Neural cell (in vitro differentiated cells): ENCODE measurements around the gene CHMP4B. TPM values are rescaled to one million over a fixed set of nuclear protein-coding genes. Genes with fewer than 3 reads are reported as not detected.

Experiments used
- H2AFZ ChIP-seq: fragments of 200-600, 300-800 bp; sonication (generic), shearing (Covaris generic); 2 replicates; pipeline ENCODE4 v1.6.0; 2014; ENCODE audit warnings: low read depth, mild to moderate bottlenecking, antibody characterized with exemption, low read length, moderate library complexity
- H3F3A ChIP-seq: fragments of 200-600 bp; shearing (Covaris generic); 2 replicates; pipeline ENCODE4 v1.6.1; 2016; ENCODE audit warnings: mild to moderate bottlenecking, moderate library complexity, mixed read lengths, antibody characterized with exemption, low read length; ENCODE audit not compliant: insufficient read depth, poor library complexity, severe bottlenecking
- H3K27ac ChIP-seq: fragments of 200-600, 300-800 bp; sonication (generic), shearing (Covaris generic); 2 replicates; pipeline ENCODE4 v1.5.1; 2014; ENCODE audit warnings: mild to moderate bottlenecking, low read length, moderate library complexity
- H3K27me3 ChIP-seq: fragments of 300-800, 200-600 bp; sonication (generic), shearing (Covaris generic); 2 replicates; pipeline ENCODE4 v1.6.0; 2014; ENCODE audit warnings: mild to moderate bottlenecking, low read depth, low read length, moderate library complexity; ENCODE audit not compliant: insufficient read depth
- H3K36me3 ChIP-seq: fragments of 300-800, 200-600 bp; sonication (generic), shearing (Covaris generic); 2 replicates; pipeline ENCODE4 v1.5.1; 2014; ENCODE audit warnings: mild to moderate bottlenecking, antibody characterized with exemption, low read length, moderate library complexity; ENCODE audit not compliant: insufficient read depth
- H3K4me2 ChIP-seq: fragments of 300-800, 200-600 bp; sonication (generic), shearing (Covaris generic); 2 replicates; pipeline ENCODE4 v1.6.0; 2014; ENCODE audit warnings: mild to moderate bottlenecking, low read length
- H3K4me3 ChIP-seq: fragments of 300-800, 200-600 bp; sonication (generic), shearing (Covaris generic); 2 replicates; pipeline ENCODE4 v1.5.1; 2014; ENCODE audit warnings: mild to moderate bottlenecking, low read length, moderate library complexity
- H3K79me2 ChIP-seq: fragments of 200-600 bp; shearing (Covaris generic); replicated peaks from 2 replicates; pipeline ENCODE4 v1.6.0; 2014; ENCODE audit warnings: mild to moderate bottlenecking, low read length, moderate library complexity; ENCODE audit not compliant: insufficient read depth
- H3K9ac ChIP-seq: fragments of 300-800, 200-600 bp; sonication (generic), shearing (Covaris generic); 2 replicates; pipeline ENCODE4 v1.6.1; 2016; ENCODE audit warnings: mild to moderate bottlenecking, low read length, mixed read lengths
- H3K9me2 ChIP-seq: fragments of 200-600 bp; shearing (Covaris generic); 2 replicates; pipeline ENCODE4 v1.6.1; 2016; ENCODE audit warnings: mild to moderate bottlenecking, low read length, mixed read lengths; ENCODE audit not compliant: insufficient read depth
- H3K9me3 ChIP-seq: fragments of 200-600, 300-800 bp; sonication (generic), shearing (Covaris generic); 2 replicates; pipeline ENCODE4 v1.6.1; 2016; ENCODE audit warnings: mild to moderate bottlenecking, mixed run types, low read length, moderate library complexity, mixed read lengths
- H4K20me1 ChIP-seq: fragments of 200-600 bp; shearing (Covaris generic); 2 replicates; pipeline ENCODE4 v1.6.1; 2016; ENCODE audit warnings: mild to moderate bottlenecking, mixed run types; ENCODE audit not compliant: insufficient read depth
- EP300 ChIP-seq: fragments of 450-650 bp; conservative IDR thresholded peaks from 2 replicates; pipeline ENCODE4 v1.6.1; 2014; ENCODE audit warnings: antibody characterized with exemption, mild to moderate bottlenecking, moderate library complexity; ENCODE audit not compliant: poor library complexity, severe bottlenecking
- EZH2 ChIP-seq: fragments of 200-600, 300-800 bp; shearing (Covaris generic), sonication (generic); IDR thresholded peaks from 2 replicates; pipeline ENCODE4 v1.6.1; 2014; ENCODE audit warnings: antibody characterized with exemption, low read length, borderline replicate concordance, mild to moderate bottlenecking; ENCODE audit not compliant: insufficient read depth, poor library complexity, severe bottlenecking
- POLR2AphosphoS5 ChIP-seq: IDR thresholded peaks from 2 replicates; pipeline ENCODE4 v1.6.1; 2012
- RAD21 ChIP-seq: fragments of 450-650 bp; conservative IDR thresholded peaks from 2 replicates; pipeline ENCODE4 v1.6.1; 2014; ENCODE audit warnings: antibody characterized with exemption, mild to moderate bottlenecking, moderate library complexity
- SMC3 ChIP-seq: fragments of 450-650 bp; conservative IDR thresholded peaks from 2 replicates; pipeline ENCODE4 v1.6.1; 2014; ENCODE audit warnings: antibody characterized with exemption, mild to moderate bottlenecking, moderate library complexity; ENCODE audit not compliant: poor library complexity
- TAF1 ChIP-seq: IDR thresholded peaks from 2 replicates; pipeline ENCODE4 v1.6.1; 2012; ENCODE audit warnings: low read depth
- polyA plus RNA-seq: library from polyadenylated mRNA; depleted of rRNA; stranded (reverse); fragments of >200 nt; gene quantifications from 2 replicates; pipeline ENCODE4 v1.2.3, GENCODE V29; 2014
- TF ChIP-seq, protein P1 (sequence below): fragments of 450-650 bp; IDR thresholded peaks from 2 replicates; pipeline ENCODE4 v1.5.1; 2014; ENCODE audit warnings: antibody characterized with exemption, mild to moderate bottlenecking, moderate library complexity; ENCODE audit not compliant: poor library complexity, severe bottlenecking
- TF ChIP-seq, protein P2 (sequence below): IDR thresholded peaks from 2 replicates; pipeline ENCODE4 v1.6.1; 2012; ENCODE audit warnings: borderline replicate concordance

The CHMP4B gene
- polyA plus RNA-seq, 1 donor from 2014 or later: 83.8 TPM

GRCh38 chr20:33793011-33793931 lies 17.9 kb upstream of the CHMP4B start:
- no peaks in the 10 kb centered on the region for H3K36me3 ChIP-seq
- no peak overlapping the region for H2AFZ ChIP-seq
- H3K9ac ChIP-seq: no peak overlapping the region
- H3K79me2 ChIP-seq: no peaks in the 10 kb centered on the region
- no peaks in the 10 kb centered on the region for H3F3A ChIP-seq
- no peaks in the 10 kb centered on the region for H3K9me2 ChIP-seq
- H3K9me3 ChIP-seq: no peaks in the 10 kb centered on the region
- TF ChIP-seq TAF1 (no peak), EP300 (no peak), RAD21 (no peak), SMC3 (no peak), EZH2 (no peak), POLR2AphosphoS5 (no peak)
- TF ChIP-seq, protein P1, sequence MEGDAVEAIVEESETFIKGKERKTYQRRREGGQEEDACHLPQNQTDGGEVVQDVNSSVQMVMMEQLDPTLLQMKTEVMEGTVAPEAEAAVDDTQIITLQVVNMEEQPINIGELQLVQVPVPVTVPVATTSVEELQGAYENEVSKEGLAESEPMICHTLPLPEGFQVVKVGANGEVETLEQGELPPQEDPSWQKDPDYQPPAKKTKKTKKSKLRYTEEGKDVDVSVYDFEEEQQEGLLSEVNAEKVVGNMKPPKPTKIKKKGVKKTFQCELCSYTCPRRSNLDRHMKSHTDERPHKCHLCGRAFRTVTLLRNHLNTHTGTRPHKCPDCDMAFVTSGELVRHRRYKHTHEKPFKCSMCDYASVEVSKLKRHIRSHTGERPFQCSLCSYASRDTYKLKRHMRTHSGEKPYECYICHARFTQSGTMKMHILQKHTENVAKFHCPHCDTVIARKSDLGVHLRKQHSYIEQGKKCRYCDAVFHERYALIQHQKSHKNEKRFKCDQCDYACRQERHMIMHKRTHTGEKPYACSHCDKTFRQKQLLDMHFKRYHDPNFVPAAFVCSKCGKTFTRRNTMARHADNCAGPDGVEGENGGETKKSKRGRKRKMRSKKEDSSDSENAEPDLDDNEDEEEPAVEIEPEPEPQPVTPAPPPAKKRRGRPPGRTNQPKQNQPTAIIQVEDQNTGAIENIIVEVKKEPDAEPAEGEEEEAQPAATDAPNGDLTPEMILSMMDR: no peak
- TF ChIP-seq, protein P2, sequence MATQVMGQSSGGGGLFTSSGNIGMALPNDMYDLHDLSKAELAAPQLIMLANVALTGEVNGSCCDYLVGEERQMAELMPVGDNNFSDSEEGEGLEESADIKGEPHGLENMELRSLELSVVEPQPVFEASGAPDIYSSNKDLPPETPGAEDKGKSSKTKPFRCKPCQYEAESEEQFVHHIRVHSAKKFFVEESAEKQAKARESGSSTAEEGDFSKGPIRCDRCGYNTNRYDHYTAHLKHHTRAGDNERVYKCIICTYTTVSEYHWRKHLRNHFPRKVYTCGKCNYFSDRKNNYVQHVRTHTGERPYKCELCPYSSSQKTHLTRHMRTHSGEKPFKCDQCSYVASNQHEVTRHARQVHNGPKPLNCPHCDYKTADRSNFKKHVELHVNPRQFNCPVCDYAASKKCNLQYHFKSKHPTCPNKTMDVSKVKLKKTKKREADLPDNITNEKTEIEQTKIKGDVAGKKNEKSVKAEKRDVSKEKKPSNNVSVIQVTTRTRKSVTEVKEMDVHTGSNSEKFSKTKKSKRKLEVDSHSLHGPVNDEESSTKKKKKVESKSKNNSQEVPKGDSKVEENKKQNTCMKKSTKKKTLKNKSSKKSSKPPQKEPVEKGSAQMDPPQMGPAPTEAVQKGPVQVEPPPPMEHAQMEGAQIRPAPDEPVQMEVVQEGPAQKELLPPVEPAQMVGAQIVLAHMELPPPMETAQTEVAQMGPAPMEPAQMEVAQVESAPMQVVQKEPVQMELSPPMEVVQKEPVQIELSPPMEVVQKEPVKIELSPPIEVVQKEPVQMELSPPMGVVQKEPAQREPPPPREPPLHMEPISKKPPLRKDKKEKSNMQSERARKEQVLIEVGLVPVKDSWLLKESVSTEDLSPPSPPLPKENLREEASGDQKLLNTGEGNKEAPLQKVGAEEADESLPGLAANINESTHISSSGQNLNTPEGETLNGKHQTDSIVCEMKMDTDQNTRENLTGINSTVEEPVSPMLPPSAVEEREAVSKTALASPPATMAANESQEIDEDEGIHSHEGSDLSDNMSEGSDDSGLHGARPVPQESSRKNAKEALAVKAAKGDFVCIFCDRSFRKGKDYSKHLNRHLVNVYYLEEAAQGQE: no peak
- no peak overlapping the region for H3K27ac ChIP-seq
- H3K27me3 ChIP-seq: no peaks in the 10 kb centered on the region
- H4K20me1 ChIP-seq: no peaks in the 10 kb centered on the region
- no peak overlapping the region for H3K4me3 ChIP-seq
- no peak overlapping the region for H3K4me2 ChIP-seq

- H3K9me3 ChIP-seq: no peaks in the 10 kb centered on the region
- H2AFZ ChIP-seq: no peak overlapping the region
- no peaks in the 10 kb centered on the region for H3F3A ChIP-seq
- H3K27me3 ChIP-seq: no peaks in the 10 kb centered on the region
- TF ChIP-seq, protein P2: no peak
- no peak for TF ChIP-seq EZH2
- TF ChIP-seq TAF1: no peak
- H3K4me3 ChIP-seq: no peak overlapping the region
- no peak overlapping the region for H3K9ac ChIP-seq
- no peaks in the 10 kb centered on the region for H4K20me1 ChIP-seq
- H3K27ac ChIP-seq: no peak overlapping the region
- no peaks in the 10 kb centered on the region for H3K9me2 ChIP-seq
- no peak overlapping the region for H3K4me2 ChIP-seq
- H3K36me3 ChIP-seq: no peaks in the 10 kb centered on the region
- no peaks in the 10 kb centered on the region for H3K79me2 ChIP-seq
Measured at GRCh38 chr20:33796263-33796906, 14.8 kb upstream of the CHMP4B start.
